ENCODE measurements around the gene MYOG.

The MYOG gene

GRCh38 chr1:203085528-203086406 is at the start of gene MYOG:
MYOG (minus strand) TSS chr1:203086012; CDS start chr1:203085961, 51 bp downstream.
- no peak for DNase-seq

- no peak for DNase-seq
Observed at GRCh38 chr1:203133970-203134725, 48.3 kb upstream of the MYOG start.

GRCh38 chr1:203131548-203132200 is 45.9 kb upstream of the MYOG start:
- DNase-seq, result no peak

GRCh38 chr1:203130358-203130985 is 44.7 kb upstream of the MYOG start:
- no peak for DNase-seq

GRCh38 chr1:203129501-203130231 is 43.9 kb upstream of the MYOG start:
- DNase-seq, result no peak

GRCh38 chr1:203128716-203129500 is 43.1 kb upstream of the MYOG start:
- no peak for DNase-seq

- DNase-seq, result no peak
Observed at GRCh38 chr1:203128431-203128715, 42.6 kb upstream of the MYOG start.

GRCh38 chr1:203127666-203128430 is 42.0 kb upstream of the MYOG start, which contains the start of gene ADORA1:
ADORA1 (plus strand) TSS chr1:203127726; CDS start chr1:203128842, 1,116 bp downstream.
- DNase-seq, result no peak

- no peak for DNase-seq
Observed at GRCh38 chr1:203126866-203127665, 41.3 kb upstream of the MYOG start.

- no peak for DNase-seq
Observed at GRCh38 chr1:203126151-203126865, 40.5 kb upstream of the MYOG start.

GRCh38 chr1:203124546-203125317 is 38.9 kb upstream of the MYOG start:
- no peak for DNase-seq

GRCh38 chr1:203124011-203124410 is 38.2 kb upstream of the MYOG start:
- DNase-seq, result no peak

- DNase-seq, result no peak
Observed at GRCh38 chr1:203122159-203122558, 36.3 kb upstream of the MYOG start.

- no peak for DNase-seq
Observed at GRCh38 chr1:203121186-203122015, 35.6 kb upstream of the MYOG start.

- DNase-seq, result no peak
Observed at GRCh38 chr1:203120325-203121153, 34.7 kb upstream of the MYOG start.
